Effector CD4-positive, alpha-beta T cell (primary cell): ENCODE data around the gene ILDR2.

Source experiments
- DNase-seq: peaks from one replicate; pipeline ENCODE4 v3.0.0-alpha.2; 2020

The ILDR2 gene

GRCh38 chr1:166924823-166925541 lies 50.4 kb downstream of the ILDR2 start:
- no peak for DNase-seq

GRCh38 chr1:166920561-166921475 lies 54.5 kb downstream of the ILDR2 start:
- DNase-seq, result no peak

GRCh38 chr1:166918956-166919316 lies 56.4 kb downstream of the ILDR2 start:
- DNase-seq, result no peak

- DNase-seq, result no peak
Measured at GRCh38 chr1:166918088-166918955, 57.0 kb downstream of the ILDR2 start.

GRCh38 chr1:166915941-166916340 lies 59.4 kb downstream of the ILDR2 start:
- no peak for DNase-seq

- no peak for DNase-seq
Measured at GRCh38 chr1:166915042-166915441, 60.3 kb downstream of the ILDR2 start.

GRCh38 chr1:166914111-166914510 lies 61.2 kb downstream of the ILDR2 start:
- no peak for DNase-seq

GRCh38 chr1:166911624-166912023 lies 63.7 kb downstream of the ILDR2 start:
- DNase-seq, result no peak

- DNase-seq, result peak; percentile 65
Measured at GRCh38 chr1:166910396-166910994, 64.8 kb downstream of the ILDR2 start.

GRCh38 chr1:166908942-166909341 lies 66.4 kb downstream of the ILDR2 start:
- DNase-seq, result no peak

GRCh38 chr1:166907763-166908162 lies 67.6 kb downstream of the ILDR2 start:
- DNase-seq, result no peak

GRCh38 chr1:166907051-166907450 lies 68.3 kb downstream of the ILDR2 start:
- no peak for DNase-seq

- no peak for DNase-seq
Measured at GRCh38 chr1:166906647-166907046, 68.7 kb downstream of the ILDR2 start.

- no peak for DNase-seq
Measured at GRCh38 chr1:166905900-166906299, 69.4 kb downstream of the ILDR2 start.

- DNase-seq, result no peak
Measured at GRCh38 chr1:166905136-166905535, 70.2 kb downstream of the ILDR2 start.

- DNase-seq, result no peak
Measured at GRCh38 chr1:166903232-166903631, 72.1 kb downstream of the ILDR2 start.

GRCh38 chr1:166902279-166902678 lies 73.1 kb downstream of the ILDR2 start:
- no peak for DNase-seq

GRCh38 chr1:166900987-166901386 lies 74.4 kb downstream of the ILDR2 start:
- no peak for DNase-seq

- no peak for DNase-seq
Measured at GRCh38 chr1:166899769-166900168, 75.6 kb downstream of the ILDR2 start.

- no peak for DNase-seq
Measured at GRCh38 chr1:166895766-166896165, 79.6 kb downstream of the ILDR2 start.

GRCh38 chr1:166889776-166890175 lies 85.6 kb downstream of the ILDR2 start:
- DNase-seq, result no peak

- no peak for DNase-seq
Measured at GRCh38 chr1:166888373-166889111, 86.8 kb downstream of the ILDR2 start.
